ENCODE results near the gene PTPN6. TPM values are rescaled to one million over a fixed set of nuclear protein-coding genes. Genes with fewer than 3 reads are reported as not detected.

The PTPN6 gene
- total and polyA plus RNA-seq, 7 donors, result 1.3 to 7.6 (median 3.6) TPM

DNA sequence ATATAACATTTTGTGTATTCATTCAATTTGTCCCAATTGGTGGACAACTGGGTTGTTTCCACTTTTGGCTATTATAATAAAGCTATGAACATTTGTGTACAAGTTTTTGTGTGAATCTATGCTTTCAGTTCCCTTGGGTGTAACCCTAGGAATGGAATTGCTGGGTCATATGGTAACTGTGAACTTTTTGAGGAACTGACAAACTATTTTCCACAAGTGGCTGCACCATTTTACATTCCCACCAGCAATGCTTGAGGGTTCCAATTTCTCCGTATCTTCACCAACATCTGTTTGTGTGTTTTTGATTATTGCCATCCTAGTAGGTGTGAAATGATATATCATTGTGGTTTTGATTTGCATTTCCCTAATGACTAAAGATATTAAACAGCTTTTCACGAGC is 54.2 kb downstream of the PTPN6 start:
- Histone ChIP-seq H3K27ac (peak overlapping the region; percentile 31), H3K36me3 (ENCODE audit: insufficient read depth in 1 of 2, low read depth in 1 of 2) (peaks cover 0 to 4% of the 10 kb centered on the region in 2 donors), H3K9me3 (no peaks in the 10 kb centered on the region), H3K4me3 (no peak overlapping the region), H3K4me1 (peaks cover 84% of the 10 kb centered on the region), H3K27me3 (ENCODE audit: insufficient read depth in 3 of 3, low read length in 2 of 3) (no peaks in the 10 kb centered on the region)
- WGBS, 3 donors, result 32 to 66% (median 46%) methylated on average over 2 of the region's 2 CpGs
- DNase-seq (no peak), ATAC-seq (no peak)
- intact Hi-C loops (cut with DNase I), result no loop called here
- TF ChIP-seq, protein P1, sequence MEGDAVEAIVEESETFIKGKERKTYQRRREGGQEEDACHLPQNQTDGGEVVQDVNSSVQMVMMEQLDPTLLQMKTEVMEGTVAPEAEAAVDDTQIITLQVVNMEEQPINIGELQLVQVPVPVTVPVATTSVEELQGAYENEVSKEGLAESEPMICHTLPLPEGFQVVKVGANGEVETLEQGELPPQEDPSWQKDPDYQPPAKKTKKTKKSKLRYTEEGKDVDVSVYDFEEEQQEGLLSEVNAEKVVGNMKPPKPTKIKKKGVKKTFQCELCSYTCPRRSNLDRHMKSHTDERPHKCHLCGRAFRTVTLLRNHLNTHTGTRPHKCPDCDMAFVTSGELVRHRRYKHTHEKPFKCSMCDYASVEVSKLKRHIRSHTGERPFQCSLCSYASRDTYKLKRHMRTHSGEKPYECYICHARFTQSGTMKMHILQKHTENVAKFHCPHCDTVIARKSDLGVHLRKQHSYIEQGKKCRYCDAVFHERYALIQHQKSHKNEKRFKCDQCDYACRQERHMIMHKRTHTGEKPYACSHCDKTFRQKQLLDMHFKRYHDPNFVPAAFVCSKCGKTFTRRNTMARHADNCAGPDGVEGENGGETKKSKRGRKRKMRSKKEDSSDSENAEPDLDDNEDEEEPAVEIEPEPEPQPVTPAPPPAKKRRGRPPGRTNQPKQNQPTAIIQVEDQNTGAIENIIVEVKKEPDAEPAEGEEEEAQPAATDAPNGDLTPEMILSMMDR (IDR thresholded peaks at IDR 0.05), result no peak

DNA sequence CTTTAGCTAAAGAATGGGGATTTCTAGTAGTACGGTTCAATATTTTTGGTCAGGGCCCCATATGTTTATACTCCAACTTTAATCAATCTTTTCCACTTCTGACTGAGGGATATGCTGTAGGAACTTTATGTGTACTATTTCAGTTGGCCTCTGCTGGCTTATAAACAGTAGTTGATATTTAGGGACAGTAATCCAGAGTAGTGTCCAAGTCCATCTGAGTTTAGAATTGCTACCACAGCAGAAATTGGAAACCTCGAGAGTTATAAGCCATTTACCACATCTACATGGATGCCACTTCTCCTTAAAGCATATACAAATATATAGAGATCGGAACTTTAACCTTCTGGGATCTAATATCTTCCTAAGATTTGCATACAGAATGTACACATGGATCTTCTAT is 55.5 kb downstream of the PTPN6 start:
- DNase-seq (no peak), ATAC-seq (peak; percentile 41 to 78 (median 68))
- Histone ChIP-seq H3K4me3 (peak overlapping the region; percentile 9), H3K27ac (peak overlapping the region; percentile 54), H3K36me3 (ENCODE audit: insufficient read depth in 1 of 2, low read depth in 1 of 2) (peaks cover 0 to 4% of the 10 kb centered on the region in 2 donors), H3K27me3 (ENCODE audit: insufficient read depth in 3 of 3, low read length in 2 of 3) (no peaks in the 10 kb centered on the region), H3K9me3 (no peaks in the 10 kb centered on the region), H3K4me1 (peaks cover 90% of the 10 kb centered on the region)
- TF ChIP-seq, protein P1 (IDR thresholded peaks at IDR 0.05), result no peak
- intact Hi-C loops (cut with DNase I), result no loop called here
- WGBS, 3 donors, result 29 to 39% (median 37%) methylated on average over 3 of the region's 3 CpGs

DNA sequence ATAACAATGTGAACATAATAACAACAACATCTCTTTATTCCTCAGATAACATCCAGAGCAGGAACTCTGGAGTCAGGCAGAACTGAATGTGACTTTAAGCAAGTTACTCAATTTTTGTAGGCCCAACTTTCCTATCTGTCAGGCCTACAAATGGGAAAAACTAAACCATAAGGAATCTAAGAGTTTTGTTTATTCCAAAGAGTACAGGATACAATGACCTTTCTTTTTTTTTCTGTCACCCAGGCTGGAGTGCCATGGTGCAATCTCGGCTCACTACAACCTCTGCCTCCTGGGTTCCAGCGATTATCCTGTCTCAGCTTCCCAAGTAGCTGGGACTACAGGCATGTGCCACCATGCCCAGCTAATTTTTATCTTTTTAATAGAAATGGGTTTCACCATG is 57.7 kb downstream of the PTPN6 start:
- H3K27ac ChIP-seq, result peak overlapping the region; percentile 52
- H3K36me3 ChIP-seq (ENCODE audit: insufficient read depth in 1 of 2, low read depth in 1 of 2), result peaks cover under 1 to 14% of the 10 kb centered on the region in 2 donors
- H3K4me1 ChIP-seq, result peaks cover 85% of the 10 kb centered on the region
- no peaks in the 10 kb centered on the region for H3K27me3 ChIP-seq (ENCODE audit: insufficient read depth in 3 of 3, low read length in 2 of 3)
- DNase-seq, result no peak
- TF ChIP-seq, protein P1 (IDR thresholded peaks at IDR 0.05), result no peak
- WGBS, 3 donors, result 81 to 85% (median 85%) methylated on average over 2 of the region's 2 CpGs
- intact Hi-C loops (cut with DNase I), result no loop called here
- no peaks in the 10 kb centered on the region for H3K9me3 ChIP-seq
- ATAC-seq, result no peak
- no peak overlapping the region for H3K4me3 ChIP-seq

DNA sequence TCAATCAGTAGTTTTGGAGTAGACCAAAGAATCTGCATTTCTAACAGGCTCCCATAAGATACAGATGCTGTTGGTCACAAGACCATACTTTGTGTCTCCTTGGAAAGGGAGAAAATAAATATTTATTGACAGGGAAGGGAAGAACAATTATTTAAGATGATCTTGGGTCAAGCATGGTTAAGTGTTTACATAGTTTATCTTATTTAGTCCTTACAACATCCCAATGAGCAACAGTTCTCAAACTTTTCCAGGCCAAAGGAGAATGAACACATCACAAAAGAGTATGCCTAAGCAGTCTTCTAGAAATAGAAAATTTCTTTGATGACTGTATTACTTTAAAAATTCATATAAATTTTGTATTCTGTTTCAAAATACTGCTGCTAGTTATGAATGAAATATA is 58.4 kb downstream of the PTPN6 start:
- H3K27me3 ChIP-seq (ENCODE audit: insufficient read depth in 3 of 3, low read length in 2 of 3), result no peaks in the 10 kb centered on the region

More for the DNA sequence above, 58.4 kb downstream of the PTPN6 start:
- H3K9me3 ChIP-seq, result no peaks in the 10 kb centered on the region
- ATAC-seq, result no peak
- H3K36me3 ChIP-seq (ENCODE audit: insufficient read depth in 1 of 2, low read depth in 1 of 2), result peaks cover 2 to 20% of the 10 kb centered on the region in 2 donors
- no peak for DNase-seq
- H3K4me3 ChIP-seq, result no peak overlapping the region
- intact Hi-C loops (cut with DNase I), result no loop called here
- H3K4me1 ChIP-seq, result peaks cover 83% of the 10 kb centered on the region
- TF ChIP-seq, protein P1 (IDR thresholded peaks at IDR 0.05), result no peak
- H3K27ac ChIP-seq, result peak overlapping the region; percentile 52

Other genes with a start within 250 kb of the PTPN6 start
- 10 to 100 TPM; 72.3 to 86.2 (median 77.1) TPM for gene COPS7A, start 227.3 kb upstream of the PTPN6 start, total RNA-seq
- gene COPS7A, start 227.3 kb upstream of the PTPN6 start, polyA plus RNA-seq, result 100 to 1,000 TPM in 2 of 3 donors, 10 to 100 TPM in 1; 79.2 to 157 (median 104) TPM
- gene MLF2, start 198.2 kb upstream of the PTPN6 start, total RNA-seq, result 100 to 1,000 TPM; 104 to 188 (median 132) TPM
- gene MLF2, start 198.2 kb upstream of the PTPN6 start, polyA plus RNA-seq, result 100 to 1,000 TPM; 113 to 245 (median 176) TPM
- 100 to 1,000 TPM in 1 of 4 donors, 10 to 100 TPM in 3; 69.0 to 104 (median 77.1) TPM for gene PTMS, start 185.0 kb upstream of the PTPN6 start, total RNA-seq
- gene PTMS, start 185.0 kb upstream of the PTPN6 start, polyA plus RNA-seq, result 10 to 100 TPM; 65.4 to 93.7 (median 87.7) TPM
- under 1 TPM in 2 of 4 donors, not detected in 2; 0.11 to 0.24 TPM for gene LAG3, start 178.8 kb upstream of the PTPN6 start, total RNA-seq
- under 1 TPM in 2 of 3 donors, not detected in 1; 0.05 to 0.06 TPM for gene LAG3, start 178.8 kb upstream of the PTPN6 start, polyA plus RNA-seq
- 1 to 10 TPM; 2.3 to 4.9 (median 4.0) TPM for gene CD4, start 161.8 kb upstream of the PTPN6 start, total RNA-seq
- gene CD4, start 161.8 kb upstream of the PTPN6 start, polyA plus RNA-seq, result 1 to 10 TPM in 1 of 3 donors, under 1 TPM in 2; 0.47 to 1.5 (median 0.91) TPM
- gene GPR162, start 129.5 kb upstream of the PTPN6 start, total RNA-seq, result 1 to 10 TPM in 3 of 4 donors, under 1 TPM in 1; 0.50 to 2.8 (median 1.2) TPM
- 1 to 10 TPM in 1 of 3 donors, under 1 TPM in 2; 0.60 to 1.8 (median 0.61) TPM for gene GPR162, start 129.5 kb upstream of the PTPN6 start, polyA plus RNA-seq
- gene P3H3, start 122.9 kb upstream of the PTPN6 start, total RNA-seq, result 1 to 10 TPM; 1.3 to 4.2 (median 3.2) TPM
- gene P3H3, start 122.9 kb upstream of the PTPN6 start, polyA plus RNA-seq, result 1 to 10 TPM in 2 of 3 donors, under 1 TPM in 1; 0.87 to 1.2 (median 1.1) TPM
- under 1 TPM; 0.23 to 0.69 (median 0.33) TPM for gene GNB3, start 110.4 kb upstream of the PTPN6 start, total RNA-seq
- under 1 TPM; 0.13 to 0.60 (median 0.13) TPM for gene GNB3, start 110.4 kb upstream of the PTPN6 start, polyA plus RNA-seq
- gene CDCA3, start 100.1 kb upstream of the PTPN6 start, total RNA-seq, result 1 to 10 TPM in 1 of 4 donors, under 1 TPM in 2, not detected in 1; 0.79 to 1.1 (median 0.92) TPM
- 1 to 10 TPM in 1 of 3 donors, under 1 TPM in 2; 0.21 to 3.3 (median 0.56) TPM for gene CDCA3, start 100.1 kb upstream of the PTPN6 start, polyA plus RNA-seq
- gene USP5, start 99.2 kb upstream of the PTPN6 start, total RNA-seq, result 100 to 1,000 TPM in 3 of 4 donors, 10 to 100 TPM in 1; 98.1 to 127 (median 112) TPM
- gene USP5, start 99.2 kb upstream of the PTPN6 start, polyA plus RNA-seq, result 10 to 100 TPM; 43.1 to 85.1 (median 49.5) TPM
- gene TPI1, start 83.8 kb upstream of the PTPN6 start, total RNA-seq, result 100 to 1,000 TPM; 537 to 822 (median 624) TPM
- gene TPI1, start 83.8 kb upstream of the PTPN6 start, polyA plus RNA-seq, result 100 to 1,000 TPM; 588 to 952 (median 847) TPM
- gene SPSB2, start 78.1 kb upstream of the PTPN6 start, total RNA-seq, result 1 to 10 TPM; 2.4 to 4.5 (median 3.2) TPM
- gene SPSB2, start 78.1 kb upstream of the PTPN6 start, polyA plus RNA-seq, result 10 to 100 TPM in 1 of 3 donors, 1 to 10 TPM in 2; 4.3 to 10.2 (median 6.7) TPM
- 10 to 100 TPM; 10.2 to 14.9 (median 12.5) TPM for gene LRRC23, start 46.5 kb upstream of the PTPN6 start, total RNA-seq
- 10 to 100 TPM in 2 of 3 donors, 1 to 10 TPM in 1; 9.5 to 29.0 (median 14.3) TPM for gene LRRC23, start 46.5 kb upstream of the PTPN6 start, polyA plus RNA-seq
- 1 to 10 TPM; 2.0 to 4.6 (median 2.3) TPM for gene ENO2, start 36.8 kb upstream of the PTPN6 start, total RNA-seq
- 1 to 10 TPM; 1.4 to 2.0 (median 1.8) TPM for gene ENO2, start 36.8 kb upstream of the PTPN6 start, polyA plus RNA-seq
- gene ATN1, start 23.4 kb upstream of the PTPN6 start, total RNA-seq, result 10 to 100 TPM; 43.3 to 55.8 (median 50.9) TPM
- 10 to 100 TPM; 24.9 to 46.0 (median 33.7) TPM for gene ATN1, start 23.4 kb upstream of the PTPN6 start, polyA plus RNA-seq
- gene RNU7-1, start 7.5 kb upstream of the PTPN6 start, total RNA-seq, result not detected
- gene RNU7-1, start 7.5 kb upstream of the PTPN6 start, polyA plus RNA-seq, result not detected
- gene C12orf57, start 7.3 kb upstream of the PTPN6 start, total RNA-seq, result 100 to 1,000 TPM in 2 of 4 donors, 10 to 100 TPM in 2; 80.4 to 110 (median 95.6) TPM
- gene C12orf57, start 7.3 kb upstream of the PTPN6 start, polyA plus RNA-seq, result 100 to 1,000 TPM; 223 to 269 (median 247) TPM
- gene PHB2, start 19.3 kb downstream of the PTPN6 start, total RNA-seq, result 100 to 1,000 TPM; 137 to 278 (median 180) TPM
- gene PHB2, start 19.3 kb downstream of the PTPN6 start, polyA plus RNA-seq, result 100 to 1,000 TPM; 176 to 381 (median 208) TPM
- gene EMG1, start 19.6 kb downstream of the PTPN6 start, total RNA-seq, result 10 to 100 TPM; 30.1 to 59.4 (median 44.8) TPM
- 10 to 100 TPM; 26.6 to 66.5 (median 50.4) TPM for gene EMG1, start 19.6 kb downstream of the PTPN6 start, polyA plus RNA-seq
- 10 to 100 TPM; 24.0 to 56.5 (median 41.6) TPM for gene LPCAT3, start 67.1 kb downstream of the PTPN6 start, total RNA-seq
- 10 to 100 TPM; 13.9 to 26.2 (median 17.4) TPM for gene LPCAT3, start 67.1 kb downstream of the PTPN6 start, polyA plus RNA-seq
- gene C1S, start 109.4 kb downstream of the PTPN6 start, total RNA-seq, result 10 to 100 TPM; 49.0 to 98.5 (median 75.6) TPM
- 10 to 100 TPM; 35.9 to 44.4 (median 38.2) TPM for gene C1S, start 109.4 kb downstream of the PTPN6 start, polyA plus RNA-seq
- 10 to 100 TPM; 63.2 to 70.9 (median 68.1) TPM for gene C1R, start 141.1 kb downstream of the PTPN6 start, total RNA-seq
- 10 to 100 TPM; 32.4 to 58.4 (median 44.5) TPM for gene C1R, start 141.1 kb downstream of the PTPN6 start, polyA plus RNA-seq
- 10 to 100 TPM; 14.6 to 17.0 (median 15.5) TPM for gene C1RL, start 157.9 kb downstream of the PTPN6 start, total RNA-seq
- 1 to 10 TPM; 2.7 to 6.2 (median 5.1) TPM for gene C1RL, start 157.9 kb downstream of the PTPN6 start, polyA plus RNA-seq
- under 1 TPM in 2 of 4 donors, not detected in 2; 0.48 to 0.61 TPM for gene RBP5, start 177.5 kb downstream of the PTPN6 start, total RNA-seq
- 1 to 10 TPM in 2 of 3 donors, under 1 TPM in 1; 0.18 to 1.4 (median 1.2) TPM for gene RBP5, start 177.5 kb downstream of the PTPN6 start, polyA plus RNA-seq
- 1 to 10 TPM; 2.8 to 5.1 (median 3.3) TPM for gene CLSTN3, start 179.0 kb downstream of the PTPN6 start, total RNA-seq
- gene CLSTN3, start 179.0 kb downstream of the PTPN6 start, polyA plus RNA-seq, result 1 to 10 TPM; 1.2 to 3.6 (median 1.3) TPM
- 100 to 1,000 TPM in 2 of 4 donors, 10 to 100 TPM in 2; 54.6 to 103 (median 94.2) TPM for gene PEX5, start 238.3 kb downstream of the PTPN6 start, total RNA-seq
- 10 to 100 TPM; 51.9 to 98.9 (median 73.0) TPM for gene PEX5, start 238.3 kb downstream of the PTPN6 start, polyA plus RNA-seq